HG03175 (cell line): ENCODE results near the gene TRIM49B.
"Not testable (repeated sequence)": the region's sequence is repeated elsewhere in the genome, so short reads cannot be mapped to it uniquely, and the experiment has no call there.

ENCODE experiments used
- ATAC-seq: cut with Tn5 transposase; IDR thresholded peaks from one replicate; pipeline ENCODE4 v1.9.1; 2021; ENCODE audit warnings: mild to moderate bottlenecking, moderate library complexity; ENCODE audit not compliant: unreplicated experiment

TRIM49B gene, protein sequence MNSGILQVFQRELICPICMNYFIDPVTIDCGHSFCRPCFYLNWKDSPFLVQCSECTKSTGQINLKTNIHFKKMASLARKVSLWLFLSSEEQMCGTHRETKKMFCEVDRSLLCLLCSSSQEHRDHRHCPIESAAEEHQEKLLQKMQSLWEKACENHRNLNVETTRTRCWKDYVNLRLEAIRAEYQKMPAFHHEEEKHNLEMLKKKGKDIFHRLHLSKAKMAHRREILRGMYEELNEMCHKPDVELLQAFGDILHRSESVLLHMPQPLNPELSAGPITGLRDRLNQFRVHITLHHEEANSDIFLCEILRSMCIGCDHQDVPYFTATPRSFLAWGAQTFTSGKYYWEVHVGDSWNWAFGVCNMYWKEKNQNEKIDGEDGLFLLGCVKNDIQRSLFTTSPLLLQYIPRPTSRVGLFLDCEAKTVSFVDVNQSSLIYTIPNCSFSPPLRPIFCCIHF

DNA sequence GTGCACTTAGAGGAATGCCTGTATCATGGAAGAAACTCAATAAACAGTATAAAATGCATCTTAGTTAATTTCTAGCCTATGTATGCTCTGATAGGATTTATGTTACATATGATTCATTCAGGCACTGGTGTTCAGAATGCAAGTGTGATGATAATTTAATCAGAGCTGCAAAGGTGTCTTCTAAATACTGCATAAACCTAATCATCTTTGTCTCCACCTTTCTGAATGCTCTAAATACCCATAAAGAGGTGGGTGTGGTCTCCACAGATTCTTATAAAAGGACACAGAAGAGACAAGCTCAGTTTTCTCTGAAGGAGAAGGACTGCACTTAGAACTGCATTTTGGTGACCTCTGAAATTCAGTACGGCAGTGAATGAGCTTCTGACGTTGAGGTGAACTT lies at the start of gene TRIM49B:
Gene TRIM49B (plus strand): TSS at position 301 of the 400 bp plus-strand sequence. CDS start 2,777 bp downstream, outside the sequence.
- ATAC-seq, result not testable (repeated sequence)

DNA sequence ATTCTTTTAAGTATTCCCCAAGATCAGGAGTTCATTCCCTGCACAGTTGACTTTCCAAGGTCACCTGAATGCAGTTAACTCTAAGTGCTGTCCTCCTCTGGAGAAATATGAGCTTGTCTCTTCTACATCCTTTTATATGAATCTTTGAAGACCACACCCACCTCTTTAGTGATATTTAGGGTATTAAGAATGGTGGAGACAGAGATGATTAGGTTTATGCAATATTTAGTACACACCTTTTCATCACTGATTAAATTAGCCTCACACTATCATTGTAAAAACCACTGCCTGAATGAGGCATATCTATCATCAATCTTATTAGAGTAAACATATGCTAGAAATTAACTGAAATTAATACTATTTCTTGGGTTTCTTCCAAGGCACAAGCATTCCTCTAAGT lies 44.8 kb upstream of the TRIM49B start, which contains the start of gene TRIM51G:
Gene TRIM51G (minus strand): TSS at position 101 of the 400 bp plus-strand sequence. CDS start 2,190 bp downstream, outside the sequence.
- ATAC-seq, result not testable (repeated sequence)

DNA sequence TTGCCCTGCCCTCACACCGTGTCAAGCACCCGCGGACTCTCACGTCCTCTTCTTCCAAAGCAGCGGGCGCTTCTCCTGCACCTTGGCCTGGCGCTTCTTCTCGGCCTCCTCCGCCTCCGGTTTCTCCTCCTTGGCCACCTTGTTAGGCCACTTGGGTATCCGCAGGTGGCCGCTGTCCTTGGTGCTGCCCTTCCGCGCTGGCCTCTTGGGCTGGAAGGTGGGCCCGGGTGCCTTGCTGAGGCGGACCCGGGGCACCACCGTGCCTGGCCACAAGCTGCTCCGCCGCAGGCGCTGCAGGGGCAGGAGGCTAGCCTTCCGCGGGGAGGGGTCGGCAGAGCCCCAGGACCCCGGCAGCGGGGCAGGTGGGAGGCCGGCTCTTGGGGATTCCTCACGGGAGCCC lies 19.6 kb downstream of the TRIM49B start:
- not testable (repeated sequence) for ATAC-seq

DNA sequence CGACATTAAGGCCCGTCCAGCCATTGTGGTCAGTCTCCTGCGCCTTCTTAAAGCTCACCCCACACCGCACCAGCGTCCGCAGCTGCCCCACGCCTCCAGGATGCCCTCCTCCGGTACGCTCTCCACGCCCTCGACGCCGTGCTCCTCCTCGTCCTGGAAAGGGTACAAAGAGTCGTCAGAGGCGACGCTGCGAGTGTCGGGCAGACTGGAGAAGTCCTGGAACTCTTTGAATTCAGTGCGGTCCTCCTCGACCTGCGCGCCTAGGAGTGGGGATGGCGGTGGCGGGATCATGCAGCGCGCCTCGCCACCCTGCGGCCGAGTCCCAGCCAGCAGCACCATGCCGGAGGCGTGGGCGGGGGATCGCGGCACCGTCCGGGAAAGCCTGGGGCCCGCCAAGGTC lies 21.2 kb downstream of the TRIM49B start:
- not testable (repeated sequence) for ATAC-seq

DNA sequence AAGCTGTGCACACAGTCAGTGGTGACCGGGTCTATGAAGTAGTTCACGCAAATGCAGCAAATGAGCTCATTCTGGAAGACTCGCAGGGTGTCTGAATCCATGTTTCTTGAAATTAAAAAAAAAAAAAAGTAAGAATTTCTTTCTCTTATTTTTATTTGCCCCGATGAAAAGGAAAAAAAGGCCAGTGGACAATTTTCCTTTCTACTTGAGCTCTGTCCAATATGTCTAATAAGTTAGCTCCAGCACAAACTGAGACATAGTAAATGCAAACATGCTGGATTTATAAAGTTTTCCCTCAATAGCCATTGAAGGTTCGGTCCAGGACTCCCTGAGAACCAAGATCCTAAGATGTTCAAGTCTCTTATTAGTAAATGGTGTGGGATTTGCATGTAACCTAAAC lies 30.4 kb downstream of the TRIM49B start, which contains the start of gene TRIM64C:
Gene TRIM64C (minus strand): TSS at position 101 of the 400 bp plus-strand sequence. CDS start 0 bp downstream, at position 101.
- not testable (repeated sequence) for ATAC-seq

DNA sequence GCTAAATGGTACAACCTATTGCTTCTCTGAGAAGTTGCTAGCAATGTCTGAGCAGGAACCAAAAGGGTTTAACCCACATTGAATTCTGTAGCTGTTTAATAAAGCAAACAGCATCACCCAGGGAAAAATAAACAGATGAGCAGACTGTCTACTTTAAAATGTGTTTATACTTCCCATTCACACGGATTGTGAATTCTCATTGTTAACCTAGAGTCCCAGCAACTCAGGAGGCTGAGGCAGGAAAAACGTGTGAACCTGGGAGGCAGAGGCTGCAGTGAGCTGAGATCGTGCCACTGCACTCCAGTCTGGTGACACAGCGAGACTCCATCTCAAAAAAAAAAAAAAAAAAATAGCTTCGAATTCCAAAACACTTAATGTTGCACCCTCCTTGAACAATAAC lies 41.3 kb downstream of the TRIM49B start:
- not testable (repeated sequence) for ATAC-seq
